Keratinocyte (primary cell): ENCODE data around the gene NALCN.

Experiments used
- CTCF ChIP-seq, 3 experiments: IDR thresholded peaks in 1 of 3; conservative IDR thresholded peaks in 1 of 3; optimal IDR thresholded peaks in 1 of 3; 2 replicates in 2 of 3; 3 replicates in 1 of 3; pipeline versions ENCODE3 to v1.5.1; 2011; ENCODE audit warnings: low read length in 3 of 3, mild to moderate bottlenecking in 3 of 3, moderate library complexity in 2 of 3, control low read depth in 1 of 3, inconsistent platforms in 1 of 3; ENCODE audit not compliant: insufficient read depth in 2 of 3; ENCODE audit errors: extremely low read depth in 1 of 3
- EZH2 ChIP-seq: IDR thresholded peaks from one replicate; pipeline ENCODE4 v1.6.1; 2012; ENCODE audit warnings: inconsistent platforms, mild to moderate bottlenecking, low read length, moderate library complexity

- no peak for TF ChIP-seq CTCF (optimal IDR thresholded peaks at IDR 0.05 in 1 of 3, IDR thresholded peaks at IDR 0.05 in 1 of 3, conservative IDR thresholded peaks at IDR 0.05 in 1 of 3; ENCODE audit: extremely low read depth in 1 of 3, insufficient read depth in 2 of 3, low read length in 3 of 3)
- TF ChIP-seq EZH2 = no peak
These were observed 17.6 kb upstream of the NALCN start for GRCh38 chr13:101433895-101434294.
